Measurements from ENCODE around the gene HOXC11. TPM values are rescaled to one million over a fixed set of nuclear protein-coding genes. Genes with fewer than 3 reads are reported as not detected.

Gene HOXC11
- total RNA-seq: under 0.01 and 0.14 TPM in 2 replicates

DNA sequence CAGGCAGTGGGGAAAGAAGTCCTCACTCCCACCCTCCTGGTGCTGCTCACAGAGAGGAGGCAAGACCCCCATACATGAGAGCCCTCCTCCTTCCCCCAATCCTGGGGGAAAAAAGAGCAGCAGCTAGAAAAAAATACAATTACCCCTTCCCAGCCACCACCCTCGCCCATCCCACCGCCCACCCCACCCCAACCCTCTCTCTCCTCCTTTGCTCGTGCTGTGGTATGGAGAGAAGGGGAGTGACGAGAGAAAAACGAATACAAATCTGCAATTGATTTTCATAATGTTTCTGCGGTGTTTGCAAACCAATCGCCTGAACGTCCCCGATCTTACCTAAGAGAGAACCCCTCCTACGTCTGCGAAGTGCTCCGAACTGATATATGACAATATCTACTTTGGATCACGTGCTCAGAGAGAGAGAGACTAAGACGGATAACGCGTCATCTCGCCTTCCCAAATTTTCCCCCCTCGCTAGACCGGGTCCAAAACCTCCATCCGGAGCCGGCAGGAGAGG lies at the start of gene HOXC11:
Gene HOXC11, plus strand, starts transcription at position 405 of the 514 bp plus-strand sequence. CDS start 116 bp downstream, outside the sequence.

DNA sequence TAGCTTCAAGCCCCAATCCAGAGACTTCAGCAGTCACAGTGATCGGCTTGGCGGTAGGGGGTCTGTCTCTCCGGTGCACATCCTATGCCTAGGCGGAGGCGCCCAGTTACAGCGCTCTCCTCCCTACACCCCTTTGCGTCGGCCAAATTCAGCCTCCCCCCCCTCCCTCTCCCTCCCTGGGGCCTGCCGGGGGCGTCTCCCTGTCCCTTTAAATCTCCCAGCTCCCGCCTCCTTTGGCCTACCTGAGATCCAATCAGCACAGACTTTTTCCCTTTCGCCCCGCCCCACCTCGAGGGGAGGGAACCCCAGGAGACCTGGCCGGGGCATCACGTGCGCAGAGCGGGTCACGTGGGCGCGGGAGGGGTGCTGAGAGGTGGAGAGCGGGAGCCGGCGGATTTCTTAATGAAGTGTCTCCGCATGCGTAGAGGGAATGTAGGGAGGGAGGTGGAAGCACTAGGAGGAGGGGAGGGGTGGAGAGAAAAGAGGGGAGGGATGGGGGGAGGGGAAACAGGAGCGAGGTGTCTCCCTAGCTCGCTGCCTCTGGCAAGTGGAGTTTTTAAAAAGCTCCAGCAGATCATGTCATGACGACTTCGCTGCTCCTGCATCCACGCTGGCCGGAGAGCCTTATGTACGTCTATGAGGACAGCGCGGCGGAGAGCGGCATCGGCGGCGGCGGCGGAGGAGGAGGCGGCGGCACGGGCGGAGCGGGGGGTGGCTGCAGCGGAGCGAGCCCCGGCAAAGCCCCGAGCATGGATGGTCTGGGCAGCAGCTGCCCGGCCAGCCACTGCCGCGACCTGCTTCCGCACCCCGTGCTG lies 34.4 kb upstream of the HOXC11 start, which contains the start of gene HOXC13:
Gene HOXC13, plus strand, starts transcription at position 506 of the 815 bp plus-strand sequence. Its CDS starts 76 bp downstream, at position 582.

DNA sequence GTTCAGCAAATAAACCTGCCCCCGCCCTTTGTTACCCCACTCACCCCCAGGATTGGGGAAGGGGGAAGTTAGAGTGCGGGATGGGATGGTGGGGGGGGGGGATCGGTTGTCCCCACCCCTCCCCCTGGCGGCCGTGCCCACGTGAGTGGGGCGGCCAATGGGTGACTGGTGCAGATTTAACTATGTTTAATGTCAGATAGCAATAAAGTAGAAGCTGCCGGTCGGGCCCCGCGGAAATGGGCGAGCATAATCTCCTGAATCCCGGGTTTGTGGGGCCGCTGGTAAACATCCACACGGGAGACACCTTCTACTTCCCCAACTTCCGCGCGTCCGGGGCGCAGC lies 18.3 kb upstream of the HOXC11 start, which contains the start of gene HOXC12:
Gene HOXC12, plus strand, starts transcription at position 210 of the 342 bp plus-strand sequence. Its CDS starts 27 bp downstream, at position 237.

DNA sequence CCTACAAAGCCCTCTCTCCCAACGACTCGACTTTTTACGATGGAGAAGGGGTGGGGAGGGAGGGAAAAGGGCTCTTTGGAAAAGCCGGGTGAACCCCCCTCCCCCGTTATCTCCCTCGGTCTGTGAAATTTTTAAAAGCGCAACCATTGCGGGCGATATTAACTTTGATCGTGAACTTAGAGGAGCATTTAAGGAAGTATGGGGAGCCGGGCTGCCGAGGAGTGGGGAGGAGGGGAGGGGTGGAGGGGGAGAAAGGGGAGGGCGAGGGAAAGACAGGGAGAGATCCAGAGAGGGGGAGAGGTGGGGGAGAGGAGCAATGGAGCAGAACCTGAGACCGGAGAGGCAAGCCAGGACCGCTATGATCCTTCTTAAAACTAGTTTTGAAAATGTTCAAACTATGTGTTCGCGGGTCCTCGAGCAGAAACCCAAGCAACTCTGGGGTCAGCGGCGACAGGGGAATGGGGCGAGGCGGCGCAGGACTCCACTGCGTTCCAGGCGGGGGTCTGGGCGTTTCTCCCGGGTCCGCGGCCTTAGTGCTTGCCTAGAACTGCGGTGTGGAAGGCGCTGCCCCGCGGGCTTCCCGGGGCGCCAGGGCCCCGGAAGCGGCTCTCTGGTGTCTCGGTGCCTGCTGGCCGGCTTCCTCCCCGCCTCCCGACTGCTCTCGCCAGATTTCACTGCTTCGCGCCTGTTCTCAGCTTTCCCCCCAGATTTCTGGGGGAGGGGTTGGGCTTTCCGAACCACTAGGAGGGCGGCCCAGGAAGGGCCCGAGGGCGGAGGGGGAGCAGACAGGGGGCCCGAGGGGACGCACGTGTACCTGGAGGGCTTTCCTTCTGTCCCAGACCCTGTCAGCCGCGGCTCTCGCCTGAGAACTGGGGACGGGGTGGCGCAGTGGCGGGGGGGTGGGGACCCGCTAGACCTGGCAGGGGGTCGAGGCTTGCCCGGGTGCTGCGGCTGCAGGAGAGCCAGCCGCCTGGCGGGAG lies 1.4 kb downstream of the HOXC11 start, which contains the start of gene HOTAIR:
Gene HOTAIR, minus strand, starts transcription at position 871 of the 980 bp plus-strand sequence.

DNA sequence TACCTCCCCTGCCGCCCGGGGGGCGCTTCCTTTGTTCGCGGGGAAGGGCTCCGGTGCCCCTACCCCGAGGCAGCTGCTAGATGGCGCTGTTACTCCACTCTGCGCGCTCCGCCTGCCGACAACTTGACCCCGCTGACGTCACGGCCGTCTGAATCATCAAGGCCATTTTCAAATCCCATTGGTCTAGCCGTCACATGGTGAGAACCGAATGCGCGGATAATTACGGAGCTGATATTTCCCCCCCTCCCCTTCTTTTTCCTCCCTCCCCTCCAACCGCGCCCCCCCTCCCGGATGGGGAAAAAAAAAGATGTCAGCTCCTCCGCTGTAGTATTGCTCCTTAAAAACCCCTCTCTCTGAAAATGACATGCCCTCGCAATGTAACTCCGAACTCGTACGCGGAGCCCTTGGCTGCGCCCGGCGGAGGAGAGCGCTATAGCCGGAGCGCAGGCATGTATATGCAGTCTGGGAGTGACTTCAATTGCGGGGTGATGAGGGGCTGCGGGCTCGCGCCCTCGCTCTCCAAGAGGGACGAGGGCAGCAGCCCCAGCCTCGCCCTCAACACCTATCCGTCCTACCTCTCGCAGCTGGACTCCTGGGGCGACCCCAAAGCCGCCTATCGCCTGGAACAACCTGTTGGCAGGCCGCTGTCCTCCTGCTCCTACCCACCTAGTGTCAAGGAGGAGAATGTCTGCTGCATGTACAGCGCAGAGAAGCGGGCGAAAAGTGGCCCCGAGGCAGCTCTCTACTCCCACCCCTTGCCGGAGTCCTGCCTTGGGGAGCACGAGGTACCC lies 12.2 kb downstream of the HOXC11 start, which contains the start of gene HOXC10:
Gene HOXC10, plus strand, starts transcription at position 246 of the 791 bp plus-strand sequence. Its CDS starts 114 bp downstream, at position 360.

DNA sequence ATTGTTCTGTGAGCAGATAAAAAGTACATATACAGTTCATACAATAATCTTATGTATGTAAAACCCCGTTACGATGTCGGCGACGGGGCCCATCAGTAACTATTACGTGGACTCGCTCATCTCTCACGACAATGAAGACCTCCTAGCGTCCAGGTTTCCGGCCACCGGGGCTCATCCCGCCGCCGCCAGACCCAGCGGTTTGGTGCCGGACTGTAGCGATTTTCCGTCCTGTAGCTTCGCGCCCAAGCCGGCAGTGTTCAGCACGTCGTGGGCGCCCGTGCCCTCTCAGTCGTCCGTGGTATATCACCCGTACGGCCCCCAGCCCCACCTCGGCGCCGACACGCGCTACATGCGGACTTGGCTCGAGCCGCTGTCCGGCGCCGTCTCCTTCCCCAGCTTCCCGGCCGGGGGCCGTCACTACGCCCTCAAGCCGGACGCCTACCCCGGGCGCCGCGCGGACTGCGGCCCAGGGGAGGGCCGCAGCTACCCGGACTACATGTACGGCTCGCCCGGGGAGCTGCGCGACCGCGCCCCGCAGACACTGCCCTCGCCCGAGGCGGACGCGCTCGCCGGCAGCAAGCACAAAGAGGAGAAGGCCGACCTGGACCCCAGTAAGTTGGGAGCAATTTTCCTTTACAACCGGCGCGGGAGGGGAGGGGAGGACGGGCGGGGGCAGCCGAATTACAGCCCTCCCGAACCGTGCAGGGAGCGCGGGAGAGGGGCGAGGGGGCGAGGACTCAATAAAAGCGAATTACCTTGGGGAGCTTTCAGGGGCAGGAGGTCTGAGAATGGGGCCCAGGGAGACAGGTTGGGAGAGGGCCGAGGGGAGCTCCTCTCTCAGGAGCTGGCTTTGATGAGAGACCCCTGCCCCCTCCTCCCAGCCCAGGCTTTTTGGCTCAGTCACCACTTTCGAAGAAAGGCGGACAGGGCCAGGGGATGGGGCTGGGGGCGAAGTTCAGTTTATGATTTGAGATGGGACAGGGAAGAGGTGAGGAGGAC lies 27.5 kb downstream of the HOXC11 start, which contains the start of gene HOXC9:
Gene HOXC9, plus strand, starts transcription at position 46 of the 999 bp plus-strand sequence. Its CDS starts 28 bp downstream, at position 74.

Other genes starting within 250 kb of the HOXC11 start
- gene CALCOCO1, start 245.7 kb upstream of the HOXC11 start, total RNA-seq: 84.9 and 124 TPM in 2 replicates
- gene CISTR, start 221.1 kb upstream of the HOXC11 start, total RNA-seq: not detected in 2 replicates
- not detected in 2 replicates for gene HOXC13, start 34.3 kb upstream of the HOXC11 start, total RNA-seq
- not detected in 2 replicates for gene HOXC12, start 18.2 kb upstream of the HOXC11 start, total RNA-seq
- 0.09 and 0.28 TPM in 2 replicates for gene HOTAIR, start 1.8 kb downstream of the HOXC11 start, total RNA-seq
- 0.18 and 0.43 TPM in 2 replicates for gene HOXC10, start 12.0 kb downstream of the HOXC11 start, total RNA-seq
- 0.28 and 0.57 TPM in 2 replicates for gene HOXC9, start 27.0 kb downstream of the HOXC11 start, total RNA-seq
- gene HOXC8, start 35.9 kb downstream of the HOXC11 start, total RNA-seq: under 0.01 and 0.18 TPM in 2 replicates
- 0.18 and 0.28 TPM in 2 replicates for gene HOXC6, start 55.3 kb downstream of the HOXC11 start, total RNA-seq
- gene HOXC5, start 59.9 kb downstream of the HOXC11 start, total RNA-seq: not detected in 2 replicates
- 0.09 and 0.14 TPM in 2 replicates for gene HOXC4, start 80.7 kb downstream of the HOXC11 start, total RNA-seq
- 23.4 and 25.0 TPM in 2 replicates for gene SMUG1, start 215.9 kb downstream of the HOXC11 start, total RNA-seq

Measured in smooth muscle cell of bladder (primary cell).